GM23338 (cell line): Measurements from ENCODE around the gene WNT11. TPM values are rescaled to one million over a fixed set of nuclear protein-coding genes. Genes with fewer than 3 reads are reported as not detected.

Source experiments
- ATAC-seq: fragments of 200-7000 bp; cut with Tn5 transposase; 3 replicates; pipeline ENCODE4 v1.9.1; 2020
- DNase-seq: peaks from one replicate; pipeline ENCODE4 v3.0.0-alpha.2; 2015; ENCODE audit warnings: low spot score
- H2AFZ ChIP-seq: fragments of 200-600 bp; sonication (generic); 2 replicates; pipeline ENCODE4 v1.8.0; 2016; ENCODE audit warnings: antibody characterized with exemption, mild to moderate bottlenecking, moderate library complexity
- H3F3A ChIP-seq: fragments of 200-600 bp; sonication (generic); replicated peaks from 2 replicates; pipeline ENCODE4 v1.8.0; 2017; ENCODE audit warnings: antibody characterized with exemption, mixed run types, low read depth
- H3K27ac ChIP-seq: fragments of 200-600 bp; sonication (generic); 2 replicates; pipeline ENCODE4 v1.6.1; 2016; ENCODE audit warnings: low read depth
- H3K27me3 ChIP-seq: fragments of 200-600 bp; sonication (generic); 2 replicates; pipeline ENCODE4 v1.8.0; 2016; ENCODE audit warnings: mild to moderate bottlenecking, mixed run types, moderate library complexity; ENCODE audit not compliant: insufficient read depth
- H3K36me3 ChIP-seq: fragments of 200-600 bp; sonication (generic); 2 replicates; pipeline ENCODE4 v1.8.0; 2016; ENCODE audit warnings: mild to moderate bottlenecking; ENCODE audit not compliant: insufficient read depth
- H3K4me1 ChIP-seq: fragments of 200-600 bp; sonication (generic); 2 replicates; pipeline ENCODE4 v1.8.0; 2016; ENCODE audit warnings: mild to moderate bottlenecking, moderate library complexity; ENCODE audit not compliant: insufficient read depth
- H3K4me2 ChIP-seq: fragments of 200-600 bp; sonication (generic); 2 replicates; pipeline ENCODE4 v1.7.1; 2017; ENCODE audit warnings: mixed run types
- H3K4me3 ChIP-seq: fragments of 200-600 bp; sonication (generic); 2 replicates; pipeline ENCODE4 v1.6.1; 2016; ENCODE audit warnings: mixed run types
- H3K79me2 ChIP-seq: fragments of 200-600 bp; sonication (generic); replicated peaks from 2 replicates; pipeline ENCODE4 v1.8.0; 2017; ENCODE audit warnings: mild to moderate bottlenecking; ENCODE audit not compliant: insufficient read depth
- H3K9me2 ChIP-seq: fragments of 200-600 bp; sonication (generic); 2 replicates; pipeline ENCODE4 v1.8.0; 2017; ENCODE audit not compliant: insufficient read depth
- H4K20me1 ChIP-seq: fragments of 200-600 bp; sonication (generic); replicated peaks from 2 replicates; pipeline ENCODE4 v1.8.0; 2017; ENCODE audit warnings: mild to moderate bottlenecking; ENCODE audit not compliant: insufficient read depth
- H3K27ac Mint-ChIP-seq: 2 replicates; pipeline ENCODE4 v1.8.0; 2020; ENCODE audit warnings: inconsistent platforms, mild to moderate bottlenecking, moderate library complexity, mixed read lengths
- H3K27me3 Mint-ChIP-seq: 3 replicates; pipeline ENCODE4 v1.8.0; 2022; ENCODE audit warnings: low read depth, mild to moderate bottlenecking, moderate library complexity, mixed read lengths, inconsistent platforms; ENCODE audit not compliant: insufficient read depth, poor library complexity
- H3K36me3 Mint-ChIP-seq: 3 replicates; pipeline ENCODE4 v1.8.0; 2021; ENCODE audit warnings: low read depth, mild to moderate bottlenecking, inconsistent platforms, moderate library complexity, mixed read lengths
- H3K4me1 Mint-ChIP-seq: 3 replicates; pipeline ENCODE4 v1.8.0; 2020; ENCODE audit warnings: mild to moderate bottlenecking, inconsistent platforms, mixed read lengths
- H3K4me3 Mint-ChIP-seq: 3 replicates; pipeline ENCODE4 v1.8.0; 2021; ENCODE audit warnings: moderate library complexity, mild to moderate bottlenecking, inconsistent platforms, mixed read lengths
- H3K9me3 Mint-ChIP-seq: 3 replicates; pipeline ENCODE4 v1.8.0; 2020; ENCODE audit warnings: moderate library complexity, mild to moderate bottlenecking, inconsistent platforms, mixed read lengths
- CREB1 ChIP-seq: fragments of 250-450 bp; sonication (Bioruptor Pico); IDR thresholded peaks from 2 replicates; pipeline ENCODE4 v1.5.0; 2020; ENCODE audit warnings: low read depth, mild to moderate bottlenecking, moderate library complexity
- EZH2 ChIP-seq: fragments of 200-600 bp; sonication (generic); IDR thresholded peaks from one replicate; pipeline ENCODE4 v1.8.0; 2017; ENCODE audit warnings: antibody characterized with exemption, mild to moderate bottlenecking, low read depth; ENCODE audit not compliant: unreplicated experiment
- JUNB ChIP-seq: IDR thresholded peaks from one replicate; pipeline ENCODE4 v1.6.1; 2016; ENCODE audit warnings: antibody characterized with exemption; ENCODE audit not compliant: unreplicated experiment
- POLR2AphosphoS5 ChIP-seq: IDR thresholded peaks from 2 replicates; pipeline ENCODE4 v1.6.1; 2016; ENCODE audit warnings: antibody characterized with exemption, low read depth
- STAT1 ChIP-seq: IDR thresholded peaks from one replicate; pipeline ENCODE4 v1.6.1; 2016; ENCODE audit warnings: antibody characterized with exemption; ENCODE audit not compliant: unreplicated experiment
- ZNF114 ChIP-seq: fragments of 250-450 bp; sonication (Bioruptor Pico); IDR thresholded peaks from 2 replicates; pipeline ENCODE4 v1.5.0; 2020; ENCODE audit warnings: mild to moderate bottlenecking, moderate library complexity
- ZNF331 ChIP-seq: fragments of 250-450 bp; sonication (Bioruptor Pico); IDR thresholded peaks from 2 replicates; pipeline ENCODE4 v1.5.0; 2020; ENCODE audit warnings: low read depth, mild to moderate bottlenecking, moderate library complexity
- polyA plus RNA-seq: library from polyadenylated mRNA; unstranded; fragments of >200 nt; fragmentation: Nextera tagmentation; extraction: Ambion mirVana; gene quantifications from 2 replicates; pipeline ENCODE4 v1.2.1, GENCODE V29; 2016
- total RNA-seq: library from RNA; depleted of rRNA; stranded (reverse); fragments of >200 nt; shearing (Covaris generic); gene quantifications from 2 replicates; pipeline ENCODE4 v1.2.3, GENCODE V29; 2014
- TF ChIP-seq, protein P1 (sequence below): IDR thresholded peaks from one replicate; pipeline ENCODE4 v1.6.1; 2018; ENCODE audit warnings: antibody characterized with exemption; ENCODE audit not compliant: unreplicated experiment
- TF ChIP-seq, protein P2 (sequence below): fragments of 250-450 bp; sonication (Bioruptor Pico); IDR thresholded peaks from 2 replicates; pipeline ENCODE4 v1.5.0; 2020; ENCODE audit warnings: mild to moderate bottlenecking, moderate library complexity
- TF ChIP-seq, protein P3 (sequence below): IDR thresholded peaks from 2 replicates; pipeline ENCODE4 v1.6.1; 2016; ENCODE audit warnings: antibody characterized with exemption
- TF ChIP-seq, protein P4 (sequence below), 2 experiments: fragments of 200-600 bp in 1 of 2; sonication (generic) in 1 of 2; conservative IDR thresholded peaks; 2 replicates each; pipeline versions ENCODE4 v1.5.1 to v1.6.1; 2016 to 2017; ENCODE audit warnings: antibody characterized with exemption in 2 of 2, low read depth in 2 of 2, mild to moderate bottlenecking in 2 of 2, moderate library complexity in 1 of 2

Gene WNT11
- total and polyA plus RNA-seq, 2 experiments from 2014 or later, result 0.44 to 0.56 TPM

DNA sequence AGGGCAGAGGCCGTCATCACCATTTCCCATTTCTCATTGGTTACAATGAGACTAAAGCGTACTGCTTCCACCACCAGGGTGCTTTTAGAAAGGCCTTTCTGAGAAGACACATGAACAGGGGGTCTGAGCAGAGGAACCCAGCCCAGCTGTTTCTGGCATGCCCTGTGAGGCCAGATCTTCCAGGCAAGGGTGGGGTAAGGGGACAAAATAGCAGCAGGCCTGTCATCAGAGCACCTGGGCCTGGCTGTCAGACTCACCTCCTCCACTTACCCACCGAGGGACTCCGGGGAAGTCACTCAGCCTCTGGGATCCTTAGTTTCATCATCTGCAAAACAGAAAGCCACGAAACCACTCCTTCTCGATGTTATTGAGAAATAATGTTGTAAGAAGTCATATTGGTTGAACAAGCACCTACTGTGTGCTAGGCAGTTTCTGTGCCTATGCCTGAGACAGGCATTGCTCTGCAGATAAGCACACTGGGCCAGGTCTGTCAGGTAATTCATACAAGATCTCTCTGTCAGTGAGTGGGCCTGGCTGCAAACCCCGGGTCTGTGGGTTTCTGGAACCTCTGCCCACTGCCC lies 8.8 kb upstream of the WNT11 start:
- Histone ChIP-seq H4K20me1 (no peaks in the 10 kb centered on the region; the same call in 1 of the 2 replicates), H3K4me3 (no peak overlapping the region), H3F3A (no peaks in the 10 kb centered on the region), H2AFZ (no peak overlapping the region), H3K27ac (no peak overlapping the region), H3K36me3 (no peaks in the 10 kb centered on the region), H3K4me2 (no peak overlapping the region), H3K27me3 (peaks cover 32% of the 10 kb centered on the region), H3K9me2 (no peaks in the 10 kb centered on the region), H3K4me1 (peaks cover 10% of the 10 kb centered on the region; the same call in 1 of the 2 replicates), H3K79me2 (no peaks in the 10 kb centered on the region)
- peaks cover 27% of the 10 kb centered on the region for H3K4me1 Mint-ChIP-seq
- no peak overlapping the region for H3K27ac Mint-ChIP-seq
- no peak overlapping the region for H3K4me3 Mint-ChIP-seq
- ATAC-seq (no peak), DNase-seq (no peak)
- no peaks in the 10 kb centered on the region for H3K9me3 Mint-ChIP-seq
- no peaks in the 10 kb centered on the region for H3K36me3 Mint-ChIP-seq
- H3K27me3 Mint-ChIP-seq, result peaks cover 48% of the 10 kb centered on the region
- TF ChIP-seq, protein P1, sequence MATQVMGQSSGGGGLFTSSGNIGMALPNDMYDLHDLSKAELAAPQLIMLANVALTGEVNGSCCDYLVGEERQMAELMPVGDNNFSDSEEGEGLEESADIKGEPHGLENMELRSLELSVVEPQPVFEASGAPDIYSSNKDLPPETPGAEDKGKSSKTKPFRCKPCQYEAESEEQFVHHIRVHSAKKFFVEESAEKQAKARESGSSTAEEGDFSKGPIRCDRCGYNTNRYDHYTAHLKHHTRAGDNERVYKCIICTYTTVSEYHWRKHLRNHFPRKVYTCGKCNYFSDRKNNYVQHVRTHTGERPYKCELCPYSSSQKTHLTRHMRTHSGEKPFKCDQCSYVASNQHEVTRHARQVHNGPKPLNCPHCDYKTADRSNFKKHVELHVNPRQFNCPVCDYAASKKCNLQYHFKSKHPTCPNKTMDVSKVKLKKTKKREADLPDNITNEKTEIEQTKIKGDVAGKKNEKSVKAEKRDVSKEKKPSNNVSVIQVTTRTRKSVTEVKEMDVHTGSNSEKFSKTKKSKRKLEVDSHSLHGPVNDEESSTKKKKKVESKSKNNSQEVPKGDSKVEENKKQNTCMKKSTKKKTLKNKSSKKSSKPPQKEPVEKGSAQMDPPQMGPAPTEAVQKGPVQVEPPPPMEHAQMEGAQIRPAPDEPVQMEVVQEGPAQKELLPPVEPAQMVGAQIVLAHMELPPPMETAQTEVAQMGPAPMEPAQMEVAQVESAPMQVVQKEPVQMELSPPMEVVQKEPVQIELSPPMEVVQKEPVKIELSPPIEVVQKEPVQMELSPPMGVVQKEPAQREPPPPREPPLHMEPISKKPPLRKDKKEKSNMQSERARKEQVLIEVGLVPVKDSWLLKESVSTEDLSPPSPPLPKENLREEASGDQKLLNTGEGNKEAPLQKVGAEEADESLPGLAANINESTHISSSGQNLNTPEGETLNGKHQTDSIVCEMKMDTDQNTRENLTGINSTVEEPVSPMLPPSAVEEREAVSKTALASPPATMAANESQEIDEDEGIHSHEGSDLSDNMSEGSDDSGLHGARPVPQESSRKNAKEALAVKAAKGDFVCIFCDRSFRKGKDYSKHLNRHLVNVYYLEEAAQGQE, result no peak
- no peak for TF ChIP-seq EZH2
- no peak for TF ChIP-seq STAT1
- no peak for TF ChIP-seq ZNF114 (CRISPR knock-in tag)
- no peak for TF ChIP-seq POLR2AphosphoS5
- no peak for TF ChIP-seq ZNF331
- TF ChIP-seq, protein P2, sequence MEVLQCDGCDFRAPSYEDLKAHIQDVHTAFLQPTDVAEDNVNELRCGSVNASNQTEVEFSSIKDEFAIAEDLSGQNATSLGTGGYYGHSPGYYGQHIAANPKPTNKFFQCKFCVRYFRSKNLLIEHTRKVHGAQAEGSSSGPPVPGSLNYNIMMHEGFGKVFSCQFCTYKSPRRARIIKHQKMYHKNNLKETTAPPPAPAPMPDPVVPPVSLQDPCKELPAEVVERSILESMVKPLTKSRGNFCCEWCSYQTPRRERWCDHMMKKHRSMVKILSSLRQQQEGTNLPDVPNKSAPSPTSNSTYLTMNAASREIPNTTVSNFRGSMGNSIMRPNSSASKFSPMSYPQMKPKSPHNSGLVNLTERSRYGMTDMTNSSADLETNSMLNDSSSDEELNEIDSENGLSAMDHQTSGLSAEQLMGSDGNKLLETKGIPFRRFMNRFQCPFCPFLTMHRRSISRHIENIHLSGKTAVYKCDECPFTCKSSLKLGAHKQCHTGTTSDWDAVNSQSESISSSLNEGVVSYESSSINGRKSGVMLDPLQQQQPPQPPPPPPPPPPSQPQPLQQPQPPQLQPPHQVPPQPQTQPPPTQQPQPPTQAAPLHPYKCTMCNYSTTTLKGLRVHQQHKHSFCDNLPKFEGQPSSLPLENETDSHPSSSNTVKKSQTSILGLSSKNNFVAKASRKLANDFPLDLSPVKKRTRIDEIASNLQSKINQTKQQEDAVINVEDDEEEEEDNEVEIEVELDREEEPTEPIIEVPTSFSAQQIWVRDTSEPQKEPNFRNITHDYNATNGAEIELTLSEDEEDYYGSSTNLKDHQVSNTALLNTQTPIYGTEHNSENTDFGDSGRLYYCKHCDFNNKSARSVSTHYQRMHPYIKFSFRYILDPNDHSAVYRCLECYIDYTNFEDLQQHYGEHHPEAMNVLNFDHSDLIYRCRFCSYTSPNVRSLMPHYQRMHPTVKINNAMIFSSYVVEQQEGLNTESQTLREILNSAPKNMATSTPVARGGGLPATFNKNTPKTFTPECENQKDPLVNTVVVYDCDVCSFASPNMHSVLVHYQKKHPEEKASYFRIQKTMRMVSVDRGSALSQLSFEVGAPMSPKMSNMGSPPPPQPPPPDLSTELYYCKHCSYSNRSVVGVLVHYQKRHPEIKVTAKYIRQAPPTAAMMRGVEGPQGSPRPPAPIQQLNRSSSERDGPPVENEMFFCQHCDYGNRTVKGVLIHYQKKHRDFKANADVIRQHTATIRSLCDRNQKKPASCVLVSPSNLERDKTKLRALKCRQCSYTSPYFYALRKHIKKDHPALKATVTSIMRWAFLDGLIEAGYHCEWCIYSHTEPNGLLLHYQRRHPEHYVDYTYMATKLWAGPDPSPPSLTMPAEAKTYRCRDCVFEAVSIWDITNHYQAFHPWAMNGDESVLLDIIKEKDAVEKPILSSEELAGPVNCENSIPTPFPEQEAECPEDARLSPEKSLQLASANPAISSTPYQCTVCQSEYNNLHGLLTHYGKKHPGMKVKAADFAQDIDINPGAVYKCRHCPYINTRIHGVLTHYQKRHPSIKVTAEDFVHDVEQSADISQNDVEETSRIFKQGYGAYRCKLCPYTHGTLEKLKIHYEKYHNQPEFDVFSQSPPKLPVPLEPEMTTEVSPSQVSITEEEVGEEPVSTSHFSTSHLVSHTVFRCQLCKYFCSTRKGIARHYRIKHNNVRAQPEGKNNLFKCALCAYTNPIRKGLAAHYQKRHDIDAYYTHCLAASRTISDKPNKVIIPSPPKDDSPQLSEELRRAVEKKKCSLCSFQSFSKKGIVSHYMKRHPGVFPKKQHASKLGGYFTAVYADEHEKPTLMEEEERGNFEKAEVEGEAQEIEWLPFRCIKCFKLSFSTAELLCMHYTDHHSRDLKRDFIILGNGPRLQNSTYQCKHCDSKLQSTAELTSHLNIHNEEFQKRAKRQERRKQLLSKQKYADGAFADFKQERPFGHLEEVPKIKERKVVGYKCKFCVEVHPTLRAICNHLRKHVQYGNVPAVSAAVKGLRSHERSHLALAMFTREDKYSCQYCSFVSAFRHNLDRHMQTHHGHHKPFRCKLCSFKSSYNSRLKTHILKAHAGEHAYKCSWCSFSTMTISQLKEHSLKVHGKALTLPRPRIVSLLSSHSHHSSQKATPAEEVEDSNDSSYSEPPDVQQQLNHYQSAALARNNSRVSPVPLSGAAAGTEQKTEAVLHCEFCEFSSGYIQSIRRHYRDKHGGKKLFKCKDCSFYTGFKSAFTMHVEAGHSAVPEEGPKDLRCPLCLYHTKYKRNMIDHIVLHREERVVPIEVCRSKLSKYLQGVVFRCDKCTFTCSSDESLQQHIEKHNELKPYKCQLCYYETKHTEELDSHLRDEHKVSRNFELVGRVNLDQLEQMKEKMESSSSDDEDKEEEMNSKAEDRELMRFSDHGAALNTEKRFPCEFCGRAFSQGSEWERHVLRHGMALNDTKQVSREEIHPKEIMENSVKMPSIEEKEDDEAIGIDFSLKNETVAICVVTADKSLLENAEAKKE (CRISPR knock-in tag), result no peak
- no peak for TF ChIP-seq JUNB
- no peak for TF ChIP-seq CREB1 (CRISPR knock-in tag)
- TF ChIP-seq, protein P3, sequence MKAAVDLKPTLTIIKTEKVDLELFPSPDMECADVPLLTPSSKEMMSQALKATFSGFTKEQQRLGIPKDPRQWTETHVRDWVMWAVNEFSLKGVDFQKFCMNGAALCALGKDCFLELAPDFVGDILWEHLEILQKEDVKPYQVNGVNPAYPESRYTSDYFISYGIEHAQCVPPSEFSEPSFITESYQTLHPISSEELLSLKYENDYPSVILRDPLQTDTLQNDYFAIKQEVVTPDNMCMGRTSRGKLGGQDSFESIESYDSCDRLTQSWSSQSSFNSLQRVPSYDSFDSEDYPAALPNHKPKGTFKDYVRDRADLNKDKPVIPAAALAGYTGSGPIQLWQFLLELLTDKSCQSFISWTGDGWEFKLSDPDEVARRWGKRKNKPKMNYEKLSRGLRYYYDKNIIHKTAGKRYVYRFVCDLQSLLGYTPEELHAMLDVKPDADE, result no peak
- TF ChIP-seq, protein P4, sequence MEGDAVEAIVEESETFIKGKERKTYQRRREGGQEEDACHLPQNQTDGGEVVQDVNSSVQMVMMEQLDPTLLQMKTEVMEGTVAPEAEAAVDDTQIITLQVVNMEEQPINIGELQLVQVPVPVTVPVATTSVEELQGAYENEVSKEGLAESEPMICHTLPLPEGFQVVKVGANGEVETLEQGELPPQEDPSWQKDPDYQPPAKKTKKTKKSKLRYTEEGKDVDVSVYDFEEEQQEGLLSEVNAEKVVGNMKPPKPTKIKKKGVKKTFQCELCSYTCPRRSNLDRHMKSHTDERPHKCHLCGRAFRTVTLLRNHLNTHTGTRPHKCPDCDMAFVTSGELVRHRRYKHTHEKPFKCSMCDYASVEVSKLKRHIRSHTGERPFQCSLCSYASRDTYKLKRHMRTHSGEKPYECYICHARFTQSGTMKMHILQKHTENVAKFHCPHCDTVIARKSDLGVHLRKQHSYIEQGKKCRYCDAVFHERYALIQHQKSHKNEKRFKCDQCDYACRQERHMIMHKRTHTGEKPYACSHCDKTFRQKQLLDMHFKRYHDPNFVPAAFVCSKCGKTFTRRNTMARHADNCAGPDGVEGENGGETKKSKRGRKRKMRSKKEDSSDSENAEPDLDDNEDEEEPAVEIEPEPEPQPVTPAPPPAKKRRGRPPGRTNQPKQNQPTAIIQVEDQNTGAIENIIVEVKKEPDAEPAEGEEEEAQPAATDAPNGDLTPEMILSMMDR (conservative IDR thresholded peaks at IDR 0.05; ENCODE audit: low read depth in 2 of 2), result no peak
